Fibroblast of villous mesenchyme (primary cell): ENCODE measurements around the gene HJURP. TPM values are rescaled to one million over a fixed set of nuclear protein-coding genes. Genes with fewer than 3 reads are reported as not detected.

Experiments used
- DNase-seq: peaks from one replicate; pipeline ENCODE4 v3.0.0-alpha.2; 2010; ENCODE audit warnings: low read depth
- H3K4me3 ChIP-seq: 2 replicates; pipeline ENCODE4 v1.5.1; 2011; ENCODE audit warnings: low read depth, mild to moderate bottlenecking, low read length
- CTCF ChIP-seq: IDR thresholded peaks from 2 replicates; pipeline ENCODE4 v1.5.1; 2012; ENCODE audit warnings: low read depth, mild to moderate bottlenecking, low read length; ENCODE audit not compliant: insufficient read depth
- total RNA-seq: library from RNA; depleted of rRNA; stranded (reverse); fragments of >200 nt; gene quantifications from 2 replicates; pipeline ENCODE4 v1.2.3, GENCODE V29; 2012

HJURP gene
- total RNA-seq, 1 donor: 27.2 TPM

DNA sequence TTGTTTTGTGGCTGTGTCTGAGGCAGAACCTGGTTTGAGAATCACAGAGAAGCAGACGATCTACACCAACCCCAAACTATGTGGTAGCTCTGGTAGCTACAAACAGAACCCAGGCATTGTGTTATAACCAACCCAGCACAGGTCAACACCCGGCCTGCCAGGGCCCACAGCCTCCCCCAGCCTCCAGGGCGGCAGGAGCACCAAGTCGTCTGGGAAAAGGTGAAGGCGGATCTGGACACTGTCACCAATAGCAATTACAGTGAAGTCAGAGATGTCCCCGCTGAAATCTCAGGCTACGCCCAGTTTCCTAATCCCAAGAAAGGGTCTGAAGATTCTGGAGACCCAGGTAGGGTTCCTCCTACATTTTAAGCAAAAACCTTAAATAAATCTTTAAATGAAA, 3.6 kb downstream of the HJURP start:
- H3K4me3 ChIP-seq: no peak overlapping the region
- DNase-seq: no peak
- TF ChIP-seq CTCF: no peak

DNA sequence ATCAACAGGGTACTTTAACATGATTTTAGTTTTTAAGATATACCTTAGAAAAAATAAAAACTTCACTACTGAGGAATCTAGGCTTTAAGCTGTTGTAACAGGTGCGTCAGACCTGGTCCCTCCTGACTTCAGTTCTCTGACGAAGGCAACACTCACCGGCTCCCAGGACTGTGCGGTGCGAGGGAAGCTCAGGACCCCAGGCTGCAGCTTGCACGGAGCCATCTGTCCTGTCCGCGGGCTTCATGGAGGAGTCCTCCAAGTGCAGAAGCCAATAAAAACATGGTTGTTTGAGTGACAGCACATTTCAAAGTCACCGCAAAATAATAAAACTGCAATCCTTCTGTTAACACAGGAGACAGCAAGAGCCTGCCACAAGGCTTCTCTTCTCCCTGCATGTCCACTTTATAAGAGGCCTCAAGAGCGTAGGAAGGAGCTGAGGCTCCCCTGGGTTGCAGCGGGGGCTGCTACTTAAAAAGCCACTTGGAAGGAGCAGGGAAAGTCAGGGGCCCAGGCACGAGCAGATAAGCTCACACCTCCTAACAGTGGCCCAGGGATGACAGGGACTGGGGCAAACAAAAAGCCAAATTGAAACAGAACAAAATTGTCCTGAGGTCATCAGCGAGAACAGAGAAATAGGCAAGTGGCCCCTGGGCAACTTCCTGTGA, 4.6 kb downstream of the HJURP start:
- no peak for TF ChIP-seq CTCF
- H3K4me3 ChIP-seq: no peak overlapping the region
- no peak for DNase-seq

DNA sequence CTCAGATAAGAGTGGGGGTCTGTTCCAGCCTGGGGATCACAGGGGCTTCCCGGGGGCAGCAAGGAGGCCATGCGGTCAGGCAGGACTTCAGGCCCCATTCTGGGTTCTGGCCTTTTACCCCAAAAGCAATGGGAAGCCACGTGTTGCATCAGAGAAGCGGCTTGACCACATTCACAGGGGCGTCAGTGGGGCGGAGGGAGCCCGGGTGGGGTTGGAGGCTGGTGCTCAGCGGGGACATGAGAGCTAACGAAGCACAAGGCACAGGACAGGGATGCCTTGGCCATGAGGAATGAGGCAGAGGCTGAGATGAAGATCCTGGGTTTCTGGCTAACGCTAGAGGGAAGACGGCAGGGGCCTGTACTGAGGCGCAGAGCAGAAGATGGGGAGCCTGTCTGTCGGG, 6.1 kb downstream of the HJURP start:
- TF ChIP-seq CTCF: no peak
- no peak for DNase-seq
- no peak overlapping the region for H3K4me3 ChIP-seq

- no peak for TF ChIP-seq CTCF
- no peak for DNase-seq
- H3K4me3 ChIP-seq: no peak overlapping the region
Observed at GRCh38 chr2:233847248-233847898, 7.0 kb downstream of the HJURP start.

DNA sequence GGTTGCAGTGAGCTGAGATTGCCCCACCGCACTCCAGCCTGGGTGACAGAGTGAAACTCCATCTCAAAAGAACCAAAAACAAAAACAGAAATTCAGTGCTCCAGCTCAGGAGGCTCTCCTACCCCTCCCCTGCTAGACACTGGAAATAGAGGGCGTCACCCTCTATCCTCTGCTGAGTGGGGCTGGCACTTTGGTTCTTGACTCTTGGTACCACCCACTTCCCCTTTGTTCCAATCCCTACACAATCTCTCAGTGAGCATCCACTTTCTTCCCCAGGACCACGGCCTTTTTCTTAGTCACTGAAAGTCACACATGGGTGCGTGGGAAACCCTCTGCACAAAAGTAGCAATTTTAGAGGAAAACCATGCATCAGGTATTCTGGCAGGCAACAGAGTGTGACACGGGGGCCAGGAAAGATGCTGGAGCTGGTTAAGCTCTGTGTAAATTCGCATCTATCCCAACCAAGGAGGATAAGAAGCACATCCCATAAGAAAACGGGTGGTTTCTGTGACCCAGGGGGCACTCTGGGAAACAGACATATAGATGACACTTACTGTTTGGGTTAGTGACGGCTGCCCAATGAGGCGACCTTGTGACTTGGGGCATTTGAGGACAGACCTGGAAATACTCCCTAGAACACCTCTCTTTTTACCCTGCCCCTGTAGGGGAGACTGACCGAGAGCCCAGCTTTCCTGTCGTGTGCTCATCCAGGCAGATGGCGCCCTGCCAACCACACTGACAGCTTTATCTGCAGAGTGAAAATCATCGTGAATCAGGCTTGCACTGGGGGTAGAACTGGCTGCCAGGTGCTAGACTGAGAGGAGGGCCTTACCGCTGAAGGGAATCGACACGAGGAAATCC, 7.7 kb downstream of the HJURP start:
- no peak for DNase-seq
- TF ChIP-seq CTCF: no peak

DNA sequence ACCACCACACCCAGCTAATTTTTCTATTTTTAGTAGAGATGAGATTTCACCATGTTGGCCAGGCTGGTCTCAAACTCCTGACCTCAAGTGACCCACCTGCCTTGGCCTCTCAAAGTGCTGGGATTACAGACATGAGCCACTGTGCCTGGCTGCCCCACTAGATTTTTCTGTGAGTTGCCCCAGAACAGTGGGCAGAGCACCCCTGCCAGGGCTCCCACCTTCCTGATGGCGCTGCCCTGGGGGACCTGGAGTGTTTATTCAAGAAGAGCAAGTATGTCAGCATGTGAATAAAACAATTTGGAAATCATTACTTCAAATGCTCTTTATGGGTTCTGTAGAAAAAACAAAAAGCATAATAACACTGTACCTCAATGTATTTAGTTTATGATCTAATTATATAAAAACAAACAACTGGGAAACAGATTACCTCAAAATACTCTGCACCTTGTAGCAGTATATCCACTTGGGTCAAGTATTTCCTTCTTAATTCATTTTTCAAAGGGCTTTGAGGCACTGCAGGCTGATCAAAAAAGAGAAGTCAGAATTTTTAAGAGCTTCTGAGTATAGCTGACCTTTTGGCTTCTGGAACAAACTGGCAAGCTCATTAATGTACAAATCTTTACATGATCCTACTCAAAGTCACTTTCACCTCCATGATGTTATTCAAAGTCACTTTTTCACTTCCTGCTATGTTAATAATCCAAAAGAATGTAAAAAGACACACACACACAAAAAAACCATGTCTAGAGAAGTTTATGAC, 8.9 kb downstream of the HJURP start:
- no peak for DNase-seq
- H3K4me3 ChIP-seq: no peak overlapping the region

More for the DNA sequence above, 7.7 kb downstream of the HJURP start:
- H3K4me3 ChIP-seq: no peak overlapping the region

More for the DNA sequence above, 8.9 kb downstream of the HJURP start:
- TF ChIP-seq CTCF: no peak
